Left ventricle myocardium inferior (tissue), 1 donor: Measurements from ENCODE around the gene PIGZ. TPM values are rescaled to one million over a fixed set of nuclear protein-coding genes. Genes with fewer than 3 reads are reported as not detected.
A peak's percentile ranks its signal among the peaks of the same experiment; 100 is the strongest.

ENCODE experiments used
- DNase-seq: peaks from one replicate; pipeline ENCODE4 v3.0.0-alpha.2; 2020
- H3K27ac ChIP-seq: fragments of 200-600 bp; replicated peaks from 2 replicates; pipeline ENCODE4 v1.8.0; 2021
- H3K27me3 ChIP-seq: fragments of 200-600 bp; 2 replicates; pipeline ENCODE4 v1.8.0; 2021; ENCODE audit warnings: low read depth
- H3K36me3 ChIP-seq: fragments of 200-600 bp; 2 replicates; pipeline ENCODE4 v1.8.0; 2021
- H3K4me1 ChIP-seq: fragments of 200-600 bp; 2 replicates; pipeline ENCODE4 v1.8.0; 2021
- H3K4me3 ChIP-seq: fragments of 200-600 bp; 2 replicates; pipeline ENCODE4 v1.8.0; 2021; ENCODE audit warnings: mild to moderate bottlenecking, moderate library complexity
- H3K9me3 ChIP-seq: fragments of 200-600 bp; replicated peaks from 2 replicates; pipeline ENCODE4 v1.8.0; 2021
- CTCF ChIP-seq: fragments of 200-600 bp; IDR thresholded peaks from 2 replicates; pipeline ENCODE4 v1.8.0; 2021; ENCODE audit warnings: antibody characterized with exemption, mild to moderate bottlenecking, borderline replicate concordance
- intact Hi-C: fragments of 100-400 bp; cut with micrococcal nuclease; formaldehyde crosslinking; loops from one replicate; pipeline ENCODE4 v1.11.0; 2022
- long read RNA-seq: library from polyadenylated mRNA; unstranded; transcript quantifications from one replicate; pipeline ENCODE4 v2.0.0, GENCODE V29; 2021
- total RNA-seq: library from RNA; stranded (reverse); fragmentation: NEBNext Ultra II Directional; extraction: Animal tissue kit (Norgen Biotek cat#: 25700); gene quantifications from one replicate; pipeline ENCODE4 v1.2.1, GENCODE V29; 2021
- donor health status: DM: no; HTN: yes; CAD: no; lungs with severe emphysema.

The PIGZ gene
- total RNA-seq, result 3.7 TPM
- long read RNA-seq, transcript PIGZ-202 (3 exons, 2,701 nt), result major isoform, 6 of 13 reads
- long read RNA-seq, partial matches to known transcripts, result 0 of 13 reads
- long read RNA-seq, other reads (novel, unspliced or antisense), result 5 of 13 reads

DNA sequence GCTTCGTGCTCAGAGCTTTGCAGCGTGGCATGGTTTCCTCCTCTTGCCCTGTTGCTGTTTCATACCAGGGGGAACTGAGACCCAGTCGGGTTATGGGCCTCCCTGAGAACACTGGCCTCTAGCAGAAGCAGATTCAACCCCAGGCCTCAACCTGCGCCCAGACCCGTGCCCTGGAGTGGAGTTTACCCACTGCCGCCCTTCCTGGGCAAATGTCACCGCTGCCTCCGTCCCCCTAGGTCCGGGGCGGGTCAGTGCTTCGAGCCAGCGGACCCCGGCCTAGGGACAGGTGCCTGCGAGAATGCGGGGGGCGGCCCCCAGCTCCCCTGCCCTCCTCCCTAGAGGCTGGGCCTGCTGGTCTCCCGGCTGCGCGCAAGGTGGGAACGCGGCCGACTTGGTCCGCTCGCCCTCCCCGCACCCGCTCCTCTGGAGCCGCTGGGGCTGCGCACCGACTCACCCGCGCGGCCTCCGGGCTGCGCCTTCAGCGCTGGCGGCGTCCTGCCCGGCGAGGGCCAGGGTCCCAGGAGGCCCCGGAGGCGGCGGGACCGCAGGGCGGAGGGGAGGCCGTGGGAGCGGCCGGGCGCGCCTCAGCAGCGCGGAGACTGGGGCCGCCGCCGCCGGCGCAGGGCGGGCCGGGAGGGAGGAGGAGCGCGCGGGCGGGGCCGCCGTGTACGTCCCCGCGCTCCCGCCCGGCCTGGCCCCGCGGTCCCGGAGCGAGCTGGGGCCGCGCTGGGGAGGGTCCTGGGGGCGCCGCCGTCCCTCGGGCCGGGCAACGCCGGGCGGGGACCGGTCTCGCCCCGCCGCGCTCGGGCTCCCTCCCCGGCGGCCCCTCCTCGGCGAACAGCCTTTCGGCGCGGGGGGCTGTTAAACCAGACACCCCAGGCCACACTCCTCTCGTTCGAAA lies at the start of gene PIGZ:
Gene PIGZ (minus strand): TSS at position 601 of the 901 bp plus-strand sequence. CDS start 16,802 bp downstream, outside the sequence.
- Histone ChIP-seq H3K9me3 (no peaks in the 10 kb centered on the region), H3K27me3 (no peaks in the 10 kb centered on the region), H3K4me3 (peak within 1 kb of the TSS; percentile 94), H3K36me3 (no peaks in the 10 kb centered on the region), H3K27ac (peak within 1 kb of the TSS; percentile 89), H3K4me1 (peaks cover 23% of the 10 kb centered on the region)
- intact Hi-C loops, result loop anchor here (10.0 kb wide), 1 partner anchor 134 kb away; no protein-coding TSS in a partner anchor
- peak; percentile 54 for DNase-seq
- no peak for TF ChIP-seq CTCF

DNA sequence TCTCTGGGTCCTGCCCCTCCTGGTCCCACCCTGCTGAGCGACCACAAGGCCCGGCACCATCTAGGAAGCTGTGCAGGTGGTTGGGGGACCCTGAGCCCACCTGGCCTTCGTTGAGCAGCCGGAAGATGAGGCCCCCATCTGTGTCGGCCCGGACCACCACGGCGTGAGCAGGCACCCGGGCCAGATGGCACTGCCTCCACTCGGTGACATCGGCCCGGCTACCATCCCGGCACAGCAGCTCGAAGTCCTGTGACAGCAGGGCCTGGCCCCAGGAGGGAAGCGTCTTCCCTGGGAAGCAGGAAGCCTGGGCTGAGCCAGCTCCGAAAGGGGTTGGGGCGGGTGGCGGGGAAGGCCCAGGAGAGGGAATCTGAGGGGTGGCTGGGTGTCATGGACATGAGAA lies 48.4 kb upstream of the PIGZ start:
- no peak for TF ChIP-seq CTCF
- Histone ChIP-seq H3K9me3 (no peaks in the 10 kb centered on the region), H3K4me1 (no peaks in the 10 kb centered on the region), H3K27ac (no peak overlapping the region), H3K36me3 (no peaks in the 10 kb centered on the region), H3K4me3 (no peak overlapping the region), H3K27me3 (peaks cover 18% of the 10 kb centered on the region)
- intact Hi-C loops, result no loop called here
- no peak for DNase-seq

DNA sequence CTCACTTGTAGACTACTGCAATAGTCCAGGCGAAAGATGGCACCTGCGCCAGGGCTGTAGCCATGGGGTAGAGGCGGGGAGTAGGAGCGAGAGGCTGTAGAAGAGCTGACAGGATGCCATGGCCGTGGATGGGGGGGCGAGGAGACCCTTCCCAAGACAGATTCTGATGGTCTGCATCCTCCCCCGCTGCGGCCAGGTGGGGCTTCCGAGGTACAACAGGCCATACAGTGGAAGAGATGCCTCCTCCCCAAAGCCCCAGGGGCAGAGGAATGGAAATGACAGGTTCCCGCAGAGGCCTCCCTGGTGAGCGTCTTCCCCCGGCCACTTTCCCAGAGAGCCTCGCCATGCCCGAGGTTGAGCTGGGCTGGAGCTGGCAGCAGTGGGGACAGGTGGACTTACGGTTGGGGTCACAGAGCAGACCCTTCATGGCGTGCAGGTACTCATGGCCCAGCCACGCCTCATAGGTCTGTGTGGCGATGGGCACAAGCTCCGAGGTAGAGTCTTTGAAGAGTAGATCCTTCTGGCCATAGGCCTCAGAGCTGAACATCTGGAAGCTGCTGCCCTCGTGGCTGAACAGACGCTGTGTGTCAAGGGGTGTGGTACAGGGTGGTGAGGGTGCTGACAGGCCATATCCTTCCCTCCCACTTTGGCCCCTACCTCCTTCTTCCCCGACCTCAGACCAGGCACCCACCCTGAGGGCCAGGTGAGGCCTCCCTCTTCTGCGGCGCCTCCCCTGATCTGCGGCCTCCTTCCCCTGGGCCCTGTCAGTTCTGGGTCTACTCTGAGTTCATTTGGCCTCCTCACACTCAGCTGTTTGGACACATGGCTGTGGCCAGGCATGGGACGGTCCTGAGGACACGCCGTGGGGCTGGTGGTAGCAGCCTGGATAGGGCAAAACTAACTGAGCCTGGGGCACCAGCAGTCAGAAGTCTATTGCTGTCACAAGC lies 47.4 kb upstream of the PIGZ start:
- H3K4me1 ChIP-seq, result no peaks in the 10 kb centered on the region
- H3K4me3 ChIP-seq, result no peak overlapping the region
- TF ChIP-seq CTCF, result no peak
- intact Hi-C loops, result no loop called here
- no peaks in the 10 kb centered on the region for H3K36me3 ChIP-seq
- no peak overlapping the region for H3K27ac ChIP-seq
- DNase-seq, result no peak
- no peaks in the 10 kb centered on the region for H3K9me3 ChIP-seq
- H3K27me3 ChIP-seq, result peaks cover 8% of the 10 kb centered on the region

GRCh38 chr3:197014942-197015575 lies 46.4 kb upstream of the PIGZ start:
- DNase-seq, result no peak
- Histone ChIP-seq H3K4me1 (no peaks in the 10 kb centered on the region), H3K9me3 (no peaks in the 10 kb centered on the region), H3K27me3 (peaks cover 7% of the 10 kb centered on the region), H3K4me3 (no peak overlapping the region), H3K27ac (no peak overlapping the region), H3K36me3 (no peaks in the 10 kb centered on the region)
- TF ChIP-seq CTCF, result no peak
- intact Hi-C loops, result no loop called here

DNA sequence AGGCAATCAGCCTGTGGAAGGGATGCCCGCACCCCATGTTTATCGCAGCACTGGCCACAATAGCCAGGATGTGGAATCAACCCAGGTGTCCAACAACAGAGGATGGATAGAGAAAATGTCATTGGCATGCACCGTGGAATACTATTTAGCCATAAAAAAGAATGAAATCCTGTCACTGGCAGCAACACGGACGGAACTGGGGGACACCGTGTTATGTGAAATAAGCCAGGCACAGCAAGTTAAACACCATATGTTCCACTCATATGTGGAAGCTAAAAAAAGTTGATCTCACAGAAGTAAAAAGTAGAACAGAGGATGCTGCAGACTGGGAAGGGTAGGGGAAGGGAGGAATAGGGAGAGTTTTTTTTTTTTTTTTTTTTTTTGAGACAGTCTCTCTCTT lies 45.4 kb upstream of the PIGZ start:
- no peak for TF ChIP-seq CTCF
- H3K27me3 ChIP-seq, result peaks cover 10% of the 10 kb centered on the region
- no peaks in the 10 kb centered on the region for H3K4me1 ChIP-seq
- no peak overlapping the region for H3K4me3 ChIP-seq
- no peak overlapping the region for H3K27ac ChIP-seq
- DNase-seq, result no peak
- intact Hi-C loops, result no loop called here
- H3K36me3 ChIP-seq, result no peaks in the 10 kb centered on the region
- H3K9me3 ChIP-seq, result no peaks in the 10 kb centered on the region
